ENCODE results near the gene STON1.
"Not testable (repeated sequence)": the region's sequence is repeated elsewhere in the genome, so short reads cannot be mapped to it uniquely, and the experiment has no call there.

STON1 gene

DNA sequence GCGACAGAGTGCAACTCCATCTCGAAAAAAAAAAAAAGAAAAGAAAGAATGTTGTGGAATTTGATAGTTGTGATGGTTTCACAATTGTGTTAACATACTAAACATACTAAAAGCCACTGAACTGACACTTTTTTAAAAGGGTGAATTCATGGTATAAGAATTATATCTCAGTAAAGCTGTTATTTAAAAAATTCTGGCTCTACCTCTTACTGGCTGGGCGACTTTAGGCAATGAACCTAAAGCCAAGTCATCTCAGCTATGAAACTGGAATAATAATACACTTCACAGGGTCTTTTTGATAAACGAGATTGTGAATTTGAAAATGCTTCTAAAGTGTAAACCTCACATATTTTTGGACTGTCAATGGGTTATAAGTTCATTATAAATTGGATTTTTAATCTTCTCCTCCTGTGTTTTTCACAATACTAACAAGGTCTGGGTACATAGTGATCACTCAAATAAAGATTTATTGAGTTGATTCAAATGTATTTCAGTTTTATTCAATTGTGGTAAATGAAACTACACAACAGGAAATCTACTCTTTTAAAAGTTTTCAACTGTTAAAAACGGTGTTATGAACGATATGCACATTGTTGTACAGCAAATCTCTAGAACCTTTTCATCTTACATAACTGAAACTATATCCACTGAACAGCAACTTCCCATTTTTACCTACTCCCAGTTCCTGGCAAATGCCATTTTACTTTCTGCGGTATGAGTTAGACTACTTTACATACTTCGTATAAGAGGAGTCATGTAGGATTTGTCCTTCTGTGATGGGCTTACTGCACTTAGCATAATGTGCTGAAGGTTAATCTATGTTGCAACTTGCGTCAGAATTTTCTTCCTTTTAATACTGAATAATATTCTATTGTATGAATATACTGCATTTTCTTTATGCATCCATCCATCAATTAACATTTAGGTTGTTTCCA lies 44.7 kb downstream of the STON1 start:
- no peak for DNase-seq (ENCODE audit: low read depth)

DNA sequence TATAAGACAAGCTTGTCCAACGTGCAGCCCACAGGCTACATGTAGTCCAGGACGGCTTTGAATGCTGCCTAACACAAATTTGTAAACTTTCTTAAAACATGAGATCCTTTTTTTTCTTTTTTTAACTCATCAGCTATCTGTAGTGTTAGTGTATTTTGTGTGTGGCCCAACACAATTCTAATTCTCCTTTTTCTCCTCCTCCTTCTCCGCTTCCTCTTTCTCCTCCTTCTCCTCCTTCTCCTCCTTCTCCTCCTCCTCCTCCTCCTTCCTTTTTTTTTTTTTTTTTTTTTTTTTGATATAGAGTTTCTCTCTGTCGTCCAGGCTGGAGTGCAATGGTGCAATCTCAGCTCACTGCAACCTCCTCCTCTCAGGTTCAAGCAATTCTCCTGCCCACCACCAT lies 48.4 kb downstream of the STON1 start:
- no peak for DNase-seq (ENCODE audit: low read depth)

DNA sequence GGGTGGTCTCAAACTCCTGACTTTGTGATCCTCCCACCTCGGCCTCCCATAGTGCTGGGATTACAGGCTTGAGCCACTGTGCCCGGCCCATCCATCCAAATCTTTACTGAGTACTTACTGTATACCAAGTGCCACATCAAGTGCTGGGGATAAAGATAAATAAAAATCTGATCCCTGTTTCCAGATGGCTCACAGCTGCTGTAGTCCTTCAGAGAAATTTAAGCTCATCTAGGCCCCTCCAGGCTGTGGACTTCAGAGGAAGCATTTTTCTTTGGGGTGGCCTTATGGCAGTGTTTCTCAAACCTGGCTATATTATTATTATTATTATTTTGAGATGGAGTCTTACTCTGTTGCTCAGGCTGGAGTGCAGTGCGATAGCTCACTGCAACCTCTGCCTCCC lies 54.0 kb downstream of the STON1 start:
- no peak for DNase-seq (ENCODE audit: low read depth)

DNA sequence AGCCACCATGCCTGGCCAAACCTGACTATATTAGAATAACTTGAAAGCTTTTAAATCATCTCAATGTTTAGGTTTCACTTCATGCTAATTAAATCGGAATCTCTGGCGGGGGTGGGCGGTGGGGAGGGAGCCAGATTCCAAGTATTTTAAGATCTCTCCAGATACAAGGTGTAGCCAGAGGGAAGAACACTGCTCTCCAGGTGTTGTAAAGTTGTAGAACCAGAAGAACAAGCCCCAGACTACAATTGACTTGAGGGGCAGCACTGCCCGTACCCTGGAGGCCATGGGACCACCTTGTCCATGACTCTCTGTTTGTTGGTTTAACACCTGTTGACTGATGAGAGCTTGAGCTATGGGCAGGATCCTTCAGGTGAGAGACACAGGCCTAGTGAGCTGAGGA lies 54.6 kb downstream of the STON1 start:
- DNase-seq (ENCODE audit: low read depth) = no peak

DNA sequence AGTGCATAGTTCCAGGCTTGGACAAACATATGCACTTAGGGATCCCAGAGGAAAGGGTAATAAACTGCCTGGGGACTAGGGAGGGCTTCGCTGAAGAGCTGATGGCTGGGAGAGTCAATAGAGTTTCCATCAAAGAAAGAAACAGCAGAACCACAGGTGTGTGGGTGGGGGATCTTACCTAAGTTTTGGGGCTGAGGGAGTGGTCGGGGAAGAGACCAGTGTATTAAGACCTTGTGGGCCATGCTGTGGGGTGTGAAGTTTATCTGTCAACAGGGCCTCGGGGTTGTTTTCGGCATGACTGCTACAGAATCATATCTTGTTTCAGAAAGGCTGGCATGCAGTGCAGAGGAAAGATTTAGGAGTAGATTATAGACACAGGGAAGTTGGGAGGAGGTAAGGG lies 56.5 kb downstream of the STON1 start:
- no peak for DNase-seq (ENCODE audit: low read depth)

DNA sequence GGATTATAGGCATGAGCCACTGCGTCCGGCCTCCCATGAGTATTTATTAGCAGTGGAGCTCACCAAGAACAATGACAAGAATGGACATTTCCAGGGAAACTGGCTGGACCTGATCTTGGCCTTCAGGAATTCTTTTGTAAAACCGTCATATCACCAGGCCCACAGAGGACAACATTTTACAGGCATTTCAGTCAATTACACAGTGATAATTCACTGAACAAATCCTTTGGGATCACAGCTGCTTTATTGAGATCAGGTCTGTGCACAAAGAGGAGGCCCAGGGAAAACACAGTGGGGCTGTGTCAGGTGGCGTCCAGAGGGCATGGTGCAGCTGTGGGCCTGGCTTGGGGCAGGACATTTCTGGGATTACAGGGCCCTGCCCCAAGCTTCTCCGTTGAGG lies 57.6 kb downstream of the STON1 start:
- no peak for DNase-seq (ENCODE audit: low read depth)

DNA sequence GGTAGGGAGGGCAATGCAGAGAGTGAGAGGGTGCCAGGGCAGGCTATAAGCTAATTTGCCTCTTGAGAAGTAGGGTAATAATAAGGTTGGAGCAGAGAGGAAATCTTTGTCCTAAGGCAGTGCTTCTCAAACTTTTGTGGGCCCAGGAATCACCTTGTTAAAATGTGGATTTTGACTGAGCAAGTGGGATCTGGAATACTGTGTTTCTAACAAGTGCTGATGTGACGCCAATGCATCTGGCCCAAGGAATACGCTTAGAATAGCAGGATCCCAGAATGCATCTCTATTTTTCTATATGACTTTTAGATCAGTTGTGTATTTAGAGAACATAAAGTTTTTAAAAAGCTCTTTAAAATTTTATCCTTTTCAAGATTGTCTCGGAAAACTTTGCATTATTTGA lies 58.0 kb downstream of the STON1 start:
- DNase-seq (ENCODE audit: low read depth) = no peak

DNA sequence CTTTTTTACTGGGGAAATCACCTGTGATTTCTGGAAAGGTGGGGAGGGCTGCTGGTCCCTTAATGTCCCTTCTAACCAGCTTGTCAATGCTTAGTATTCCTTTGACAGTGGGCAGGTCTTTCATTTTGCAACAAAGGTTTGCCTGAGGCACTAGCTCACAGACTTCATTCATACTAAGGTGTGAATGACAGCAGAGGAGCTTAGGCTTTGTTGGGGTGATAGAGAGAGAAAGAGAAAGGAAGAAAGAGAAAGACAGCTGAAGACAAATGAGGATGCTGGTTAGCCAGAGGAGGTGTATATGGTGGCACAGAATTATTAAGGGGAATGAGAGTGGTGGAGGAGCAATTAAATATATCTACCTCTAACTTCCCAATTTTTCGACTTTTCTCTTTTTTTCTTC lies 58.8 kb downstream of the STON1 start:
- no peak for DNase-seq (ENCODE audit: low read depth)

DNA sequence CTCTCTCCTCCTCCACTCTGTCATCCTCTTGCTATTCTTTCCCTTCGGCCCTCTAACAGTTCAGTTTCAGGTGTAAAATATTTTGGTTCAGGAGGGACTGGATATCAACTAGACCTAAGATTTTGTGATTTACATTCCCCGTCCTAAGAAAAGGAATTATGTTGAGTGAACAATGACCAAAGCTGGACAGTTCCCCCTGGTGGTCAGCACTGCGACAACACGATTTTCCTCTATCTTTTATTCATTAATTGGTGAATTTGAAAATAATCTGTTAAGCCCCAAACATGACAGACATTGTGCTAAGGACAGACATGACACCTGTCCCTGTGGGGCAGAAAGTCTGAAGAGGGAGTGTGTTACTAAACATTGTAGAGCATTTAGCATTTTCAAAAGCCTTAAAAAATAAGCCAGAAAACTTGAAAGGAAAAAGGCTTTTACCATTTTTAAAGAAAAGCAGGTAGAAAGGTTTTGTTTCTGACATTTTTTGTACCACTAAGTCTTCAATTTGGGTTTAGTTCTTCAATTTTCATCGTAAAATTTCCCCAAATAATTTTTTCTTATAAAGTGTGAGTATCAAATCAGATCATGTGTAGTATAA lies 59.3 kb downstream of the STON1 start:
- no peak for DNase-seq (ENCODE audit: low read depth)

DNA sequence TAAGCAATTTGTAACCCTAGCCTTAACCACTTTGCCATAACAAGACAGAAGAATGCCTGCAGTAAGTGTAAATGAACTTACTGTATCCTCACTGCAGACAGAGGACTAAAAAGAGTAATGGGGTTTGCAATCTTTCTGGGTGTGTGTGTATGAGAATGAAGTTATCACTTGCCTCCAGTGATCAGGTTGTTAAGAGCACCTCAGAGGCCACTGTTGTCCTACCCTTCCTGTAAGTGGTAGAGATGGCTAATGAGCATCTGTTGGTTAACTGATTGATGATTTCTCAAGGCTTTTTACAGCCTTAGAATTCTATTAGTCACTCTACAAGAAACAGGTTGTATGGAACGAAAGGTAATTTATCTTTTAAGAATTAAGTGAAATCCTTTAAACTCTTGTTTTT lies 60.1 kb downstream of the STON1 start:
- DNase-seq (ENCODE audit: low read depth) = no peak

DNA sequence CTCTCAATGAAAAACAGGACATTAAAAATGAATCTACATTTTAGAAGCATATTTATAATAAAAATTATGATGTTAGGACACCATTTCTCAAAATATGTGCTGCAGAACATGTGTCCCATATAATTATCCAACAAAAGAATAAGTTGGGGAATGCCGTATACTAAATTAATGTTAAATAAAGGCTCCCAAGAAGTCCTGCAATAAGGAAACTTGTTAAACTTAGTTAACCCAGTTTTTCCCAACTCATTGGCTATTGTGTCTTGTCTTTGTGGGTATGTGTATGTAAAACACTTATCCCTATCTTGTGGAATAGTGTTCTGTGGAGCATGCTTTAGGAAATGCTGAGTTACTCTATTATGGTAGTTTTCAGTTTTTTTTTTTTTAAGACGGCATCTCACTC lies 62.1 kb downstream of the STON1 start:
- no peak for DNase-seq (ENCODE audit: low read depth)

DNA sequence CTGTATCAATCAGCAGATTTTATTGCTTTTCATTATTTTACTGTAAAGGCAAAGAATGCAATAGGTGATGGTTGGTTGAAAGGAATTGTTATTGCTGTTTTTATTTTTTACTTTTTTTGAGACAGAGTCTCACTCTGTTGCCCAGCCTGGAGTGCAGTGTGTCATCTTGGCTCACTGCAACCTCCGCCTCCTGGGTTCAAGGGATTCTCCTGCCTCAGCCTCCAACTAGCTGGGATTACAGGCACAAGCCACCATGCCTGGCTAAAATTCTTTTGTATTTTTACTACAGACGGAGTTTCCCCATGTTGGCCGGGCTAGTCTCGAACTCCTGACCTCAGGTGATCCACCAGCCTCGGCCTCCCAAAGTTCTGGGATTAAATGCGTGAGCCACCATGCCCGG lies 66.8 kb downstream of the STON1 start:
- not testable (repeated sequence) for DNase-seq (ENCODE audit: low read depth)

DNA sequence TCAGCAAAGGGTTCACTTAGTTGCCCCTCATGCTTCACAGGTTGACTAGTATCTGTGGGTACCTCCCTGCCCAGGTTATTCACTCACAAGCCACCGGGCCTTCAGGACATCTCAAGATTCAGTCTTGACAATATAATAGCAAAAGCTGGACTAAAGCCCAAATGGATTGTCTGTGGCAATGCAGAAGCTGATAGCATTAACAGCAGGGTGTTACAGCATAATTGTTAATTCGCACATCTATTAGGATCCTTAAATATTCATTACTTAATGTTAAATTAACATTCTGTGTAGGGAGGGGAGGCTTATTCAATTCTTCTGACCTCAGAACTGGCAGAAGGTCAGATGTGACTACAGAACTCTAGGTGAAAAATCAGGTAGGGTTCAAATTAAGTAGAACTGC lies 67.5 kb downstream of the STON1 start:
- DNase-seq (ENCODE audit: low read depth) = no peak

DNA sequence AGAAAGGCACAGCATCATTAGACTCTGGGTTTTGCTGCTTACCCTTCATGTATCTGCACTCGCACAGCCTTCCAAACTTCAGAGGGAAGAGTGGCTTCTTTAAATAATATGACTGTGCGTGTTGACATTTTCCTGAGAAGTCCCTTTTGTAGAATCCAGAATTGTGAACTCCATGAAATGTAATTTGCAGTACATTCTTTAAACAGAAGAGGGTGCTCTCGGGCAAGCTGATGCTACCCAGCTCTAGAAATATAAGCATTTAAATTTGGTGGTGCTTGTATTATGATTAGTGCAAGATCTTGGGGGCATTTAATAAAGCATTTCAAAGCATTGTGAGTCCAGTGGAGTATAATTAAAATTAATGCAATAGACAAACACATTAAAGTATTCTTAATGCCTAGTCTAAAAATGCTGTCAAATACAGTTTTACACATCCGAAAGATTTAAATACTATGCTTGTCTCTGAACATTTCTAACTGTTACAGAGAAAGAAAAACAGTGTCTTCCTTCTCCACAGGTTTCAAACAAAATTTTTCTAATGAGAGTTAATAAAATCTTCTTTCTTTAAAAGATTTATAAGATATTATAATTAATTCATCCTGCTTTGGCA lies 70.4 kb downstream of the STON1 start:
- no peak for DNase-seq (ENCODE audit: low read depth)

DNA sequence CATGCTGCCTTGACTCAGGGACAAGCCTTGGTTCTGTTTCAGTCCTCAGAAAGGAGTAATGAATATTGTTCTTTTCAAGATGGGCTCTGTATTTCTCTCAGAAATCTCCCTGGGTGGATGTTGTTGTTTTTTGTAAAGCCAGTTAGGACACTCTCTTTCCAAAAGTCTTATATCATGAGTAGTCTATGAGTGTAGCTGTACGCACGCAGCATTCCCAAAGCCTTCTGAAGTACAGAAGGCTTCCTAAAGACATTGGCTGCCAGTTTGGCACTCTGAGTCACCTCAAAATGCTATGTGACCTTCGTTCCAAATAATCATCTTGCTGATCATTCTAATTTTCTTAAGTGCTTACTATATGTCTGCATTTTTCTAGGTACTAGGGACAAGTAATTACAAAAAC lies 71.0 kb downstream of the STON1 start:
- peak; percentile 32 for DNase-seq (ENCODE audit: low read depth)

DNA sequence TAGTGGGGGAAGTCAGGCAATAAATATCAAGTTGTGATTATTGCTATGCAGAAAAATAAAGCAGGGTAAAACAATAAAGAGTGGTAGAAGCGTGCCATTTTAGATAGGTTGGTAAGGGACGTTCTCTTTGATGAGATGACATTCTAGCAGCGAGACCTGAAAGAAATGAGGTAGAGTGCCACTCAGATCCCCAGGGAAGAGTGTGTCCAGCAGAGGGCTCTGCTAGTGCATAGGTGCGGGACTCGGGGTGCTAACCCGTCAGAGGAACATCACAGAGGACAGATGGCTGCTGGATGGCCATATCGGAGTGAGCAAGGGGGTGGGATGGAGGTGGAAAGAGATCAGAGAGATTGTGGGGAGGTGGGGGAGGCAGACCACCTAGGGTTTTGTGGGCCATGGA lies 71.4 kb downstream of the STON1 start:
- DNase-seq (ENCODE audit: low read depth) = no peak

DNA sequence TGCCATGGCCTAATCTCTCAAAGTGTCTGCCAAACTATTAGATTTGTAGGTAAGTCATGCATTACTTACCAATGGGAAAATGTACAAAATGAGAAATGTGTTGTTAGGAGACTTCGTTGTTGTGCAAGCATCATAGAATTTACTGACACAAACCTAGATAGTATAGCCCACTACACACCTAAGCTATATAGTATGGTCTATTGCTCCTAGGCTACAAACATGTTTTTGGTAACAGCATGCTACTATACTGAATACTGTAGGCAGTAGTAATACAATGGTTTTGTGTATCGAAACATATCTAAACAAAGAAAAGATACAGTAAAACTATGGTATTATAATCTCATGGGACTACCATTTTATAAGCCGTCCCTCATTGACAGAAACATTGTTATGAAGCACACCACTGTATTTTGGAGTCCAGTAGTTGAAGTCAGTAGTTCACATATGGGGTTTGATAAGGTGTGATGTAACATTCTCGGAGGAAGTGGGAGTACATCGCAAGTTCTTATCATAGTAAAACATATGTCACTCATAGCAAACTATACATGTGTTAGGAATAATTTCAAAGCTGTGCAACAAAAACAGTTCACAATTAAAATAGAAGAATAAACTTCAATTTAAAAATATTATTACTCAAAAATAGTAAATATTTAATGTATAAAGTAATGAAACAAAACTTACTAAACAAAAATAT lies 75.7 kb downstream of the STON1 start:
- no peak for DNase-seq (ENCODE audit: low read depth)

DNA sequence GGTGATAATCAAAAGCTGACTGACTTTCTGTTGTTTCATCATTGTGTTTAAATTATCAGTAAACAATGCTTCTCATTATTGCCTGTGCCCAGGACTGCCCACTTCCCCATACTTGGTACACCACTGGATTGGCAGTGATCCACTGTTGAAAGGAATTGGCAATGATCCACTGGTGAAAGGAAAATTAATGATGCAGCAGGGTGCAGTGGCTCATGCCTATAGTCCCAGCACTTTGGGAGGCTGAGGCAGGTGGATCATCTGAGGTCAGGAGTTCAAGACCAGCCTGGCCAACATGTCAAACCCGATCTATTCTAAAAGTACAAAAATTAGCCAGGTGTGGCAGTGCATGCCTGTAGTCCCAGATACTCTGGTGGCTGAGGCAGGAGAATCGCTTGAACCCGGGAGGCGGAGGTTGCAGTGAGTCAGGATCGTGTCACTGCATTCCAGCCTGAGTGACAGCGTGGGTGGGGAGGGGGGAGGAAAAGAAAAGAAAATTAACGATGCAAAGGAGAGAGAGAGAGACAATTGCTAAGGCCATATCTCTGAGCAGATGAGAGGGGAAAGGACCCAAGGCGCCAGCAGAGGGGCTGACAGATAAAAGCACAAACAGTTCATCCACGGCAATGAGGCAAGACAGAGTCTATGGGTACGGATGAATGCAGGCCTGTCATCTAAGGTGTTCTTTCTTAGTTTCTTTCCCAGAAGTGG lies 77.5 kb downstream of the STON1 start:
- DNase-seq (ENCODE audit: low read depth) = no peak

DNA sequence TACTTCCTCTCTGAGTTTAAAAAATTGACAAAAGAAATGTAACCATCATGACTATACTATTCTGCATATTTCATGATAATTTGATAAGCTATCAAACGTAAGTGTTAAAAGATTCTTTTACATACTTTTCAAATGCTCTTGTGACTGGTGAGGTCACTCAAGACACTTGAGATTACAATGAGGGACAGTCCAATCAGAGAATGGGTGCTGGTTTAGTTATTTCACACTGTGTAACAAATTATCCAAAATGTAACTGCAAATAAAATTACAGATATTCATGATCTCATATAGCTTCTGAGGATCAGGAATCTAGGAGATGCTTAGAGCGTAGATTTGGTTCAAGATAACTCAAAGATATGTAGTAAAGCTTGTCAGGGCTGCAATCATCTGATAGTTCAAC lies 83.3 kb downstream of the STON1 start:
- DNase-seq (ENCODE audit: low read depth) = no peak

DNA sequence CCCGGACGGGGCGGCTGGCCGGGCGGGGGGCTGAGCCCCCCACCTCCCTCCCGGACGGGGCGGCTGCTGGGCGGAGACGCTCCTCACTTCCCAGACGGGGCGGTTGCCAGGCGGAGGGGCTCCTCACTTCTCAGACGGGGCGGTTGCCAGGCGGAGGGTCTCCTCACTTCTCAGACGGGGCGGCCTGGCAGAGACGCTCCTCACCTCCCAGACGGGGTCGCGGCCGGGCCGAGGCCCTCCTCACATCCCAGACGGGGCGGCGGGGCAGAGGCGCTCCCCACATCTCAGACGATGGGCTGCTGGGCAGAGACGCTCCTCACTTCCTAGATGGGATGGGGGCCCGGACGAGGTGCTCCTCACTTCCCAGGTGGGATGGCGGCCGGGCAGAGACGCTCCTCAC lies 84.6 kb downstream of the STON1 start:
- DNase-seq (ENCODE audit: low read depth) = not testable (repeated sequence)

DNA sequence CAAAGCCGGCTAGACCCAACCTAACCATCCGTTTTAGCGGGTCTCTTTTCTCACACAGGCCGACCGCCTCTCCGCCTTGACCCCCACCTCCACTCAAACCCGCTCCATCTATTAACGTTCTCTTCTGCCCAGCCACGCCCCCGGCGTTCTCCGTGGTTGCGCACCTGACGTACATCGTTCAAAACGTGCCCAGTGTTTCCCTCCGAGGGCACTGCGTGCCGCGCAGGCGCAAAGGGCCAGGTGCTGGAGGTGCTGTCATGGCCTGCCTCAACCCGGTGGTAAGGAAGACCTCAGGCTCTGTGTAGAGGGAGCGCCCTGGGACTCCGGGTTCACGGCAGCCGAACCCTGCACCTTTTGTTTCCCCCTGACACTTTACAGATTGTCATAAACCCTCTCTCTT lies 87.7 kb downstream of the STON1 start, which contains the start of gene GTF2A1L:
TSS of gene GTF2A1L (plus strand) at position 239 of the 400 bp plus-strand sequence. CDS start at position 258, 19 bp downstream.
- no peak for DNase-seq (ENCODE audit: low read depth)

DNA sequence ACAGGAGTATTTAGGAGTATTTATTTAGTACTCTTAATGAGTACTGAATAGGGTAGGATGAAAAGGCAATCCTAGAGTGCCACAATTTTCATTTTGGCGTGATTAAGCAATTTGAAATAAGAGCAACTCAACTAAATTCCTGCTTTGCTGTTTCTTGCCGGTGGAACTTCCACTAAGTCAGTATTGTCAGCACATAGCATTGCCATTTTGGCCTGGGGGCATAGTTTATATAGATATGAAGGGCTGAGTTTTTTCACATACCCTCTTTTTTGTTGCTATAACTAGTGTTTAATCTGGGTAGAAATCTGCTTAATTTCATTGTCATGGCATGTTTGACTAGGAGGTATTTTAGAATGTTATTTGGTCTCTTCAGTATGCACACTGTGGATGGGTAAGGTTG lies 89.6 kb downstream of the STON1 start:
- DNase-seq (ENCODE audit: low read depth) = no peak
